BLaER1 (cell line): Measurements from ENCODE around the gene TMPO.
"Not testable (repeated sequence)": the region's sequence is repeated elsewhere in the genome, so short reads cannot be mapped to it uniquely, and the experiment has no call there.

Experiments
- H3K27ac ChIP-seq: shearing (Covaris generic); formaldehyde crosslinking; 2 replicates; pipeline ENCODE4 v1.8.1; 2022
- H3K27me3 ChIP-seq: shearing (Covaris generic); formaldehyde crosslinking; 2 replicates; pipeline ENCODE4 v1.8.1; 2022
- H3K36me3 ChIP-seq: shearing (Covaris generic); formaldehyde crosslinking; 2 replicates; pipeline ENCODE4 v1.8.1; 2022
- H3K4me1 ChIP-seq: shearing (Covaris generic); formaldehyde crosslinking; 2 replicates; pipeline ENCODE4 v1.8.1; 2022
- H3K4me2 ChIP-seq: shearing (Covaris generic); formaldehyde crosslinking; 2 replicates; pipeline ENCODE4 v1.8.1; 2022
- H3K4me3 ChIP-seq: shearing (Covaris generic); formaldehyde crosslinking; 2 replicates; pipeline ENCODE4 v1.8.1; 2022
- H3K9ac ChIP-seq: shearing (Covaris generic); formaldehyde crosslinking; 2 replicates; pipeline ENCODE4 v1.8.1; 2022
- H3K9me3 ChIP-seq: shearing (Covaris generic); formaldehyde crosslinking; 2 replicates; pipeline ENCODE4 v1.8.1; 2022
- H4K20me1 ChIP-seq: shearing (Covaris generic); formaldehyde crosslinking; 2 replicates; pipeline ENCODE4 v1.8.1; 2022
- Cebpa-rat ChIP-seq: shearing (Covaris generic); IDR thresholded peaks from 2 replicates; pipeline ENCODE4 v1.8.1; 2022

The TMPO gene

DNA sequence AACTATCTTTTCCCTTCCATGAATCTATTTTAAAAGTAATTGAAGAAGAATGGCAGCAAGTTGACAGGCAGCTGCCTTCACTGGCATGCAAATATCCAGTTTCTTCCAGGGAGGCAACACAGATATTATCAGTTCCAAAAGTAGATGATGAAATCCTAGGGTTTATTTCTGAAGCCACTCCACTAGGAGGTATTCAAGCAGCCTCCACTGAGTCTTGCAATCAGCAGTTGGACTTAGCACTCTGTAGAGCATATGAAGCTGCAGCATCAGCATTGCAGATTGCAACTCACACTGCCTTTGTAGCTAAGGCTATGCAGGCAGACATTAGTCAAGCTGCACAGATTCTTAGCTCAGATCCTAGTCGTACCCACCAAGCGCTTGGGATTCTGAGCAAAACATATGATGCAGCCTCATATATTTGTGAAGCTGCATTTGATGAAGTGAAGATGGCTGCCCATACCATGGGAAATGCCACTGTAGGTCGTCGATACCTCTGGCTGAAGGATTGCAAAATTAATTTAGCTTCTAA lies 18.4 kb downstream of the TMPO start:
- no peak overlapping the region for H3K4me3 ChIP-seq
- H3K27ac ChIP-seq: no peak overlapping the region
- peaks cover 97% of the 10 kb centered on the region for H3K36me3 ChIP-seq
- H3K4me1 ChIP-seq: no peaks in the 10 kb centered on the region
- TF ChIP-seq Cebpa-rat: no peak
- H3K9ac ChIP-seq: no peak overlapping the region
- H4K20me1 ChIP-seq: peaks cover 99% of the 10 kb centered on the region
- H3K9me3 ChIP-seq: no peaks in the 10 kb centered on the region
- H3K4me2 ChIP-seq: no peak overlapping the region
- H3K27me3 ChIP-seq: no peaks in the 10 kb centered on the region

GRCh38 chr12:98538031-98538430 lies 22.6 kb downstream of the TMPO start:
- no peak overlapping the region for H3K9ac ChIP-seq
- no peak overlapping the region for H3K4me2 ChIP-seq
- no peaks in the 10 kb centered on the region for H3K4me1 ChIP-seq
- H3K4me3 ChIP-seq: no peak overlapping the region
- TF ChIP-seq Cebpa-rat: no peak
- no peaks in the 10 kb centered on the region for H3K27me3 ChIP-seq
- H4K20me1 ChIP-seq: peaks cover 97% of the 10 kb centered on the region
- H3K36me3 ChIP-seq: peaks cover 99% of the 10 kb centered on the region
- H3K9me3 ChIP-seq: no peaks in the 10 kb centered on the region
- no peak overlapping the region for H3K27ac ChIP-seq

GRCh38 chr12:98543701-98544100 lies 28.3 kb downstream of the TMPO start:
- no peaks in the 10 kb centered on the region for H3K4me1 ChIP-seq
- H3K9ac ChIP-seq: no peak overlapping the region
- no peak overlapping the region for H3K4me3 ChIP-seq
- no peaks in the 10 kb centered on the region for H3K9me3 ChIP-seq
- peaks cover 93% of the 10 kb centered on the region for H3K36me3 ChIP-seq
- no peak for TF ChIP-seq Cebpa-rat
- H3K4me2 ChIP-seq: no peak overlapping the region
- no peaks in the 10 kb centered on the region for H3K27me3 ChIP-seq
- peaks cover 46% of the 10 kb centered on the region for H4K20me1 ChIP-seq
- no peak overlapping the region for H3K27ac ChIP-seq

DNA sequence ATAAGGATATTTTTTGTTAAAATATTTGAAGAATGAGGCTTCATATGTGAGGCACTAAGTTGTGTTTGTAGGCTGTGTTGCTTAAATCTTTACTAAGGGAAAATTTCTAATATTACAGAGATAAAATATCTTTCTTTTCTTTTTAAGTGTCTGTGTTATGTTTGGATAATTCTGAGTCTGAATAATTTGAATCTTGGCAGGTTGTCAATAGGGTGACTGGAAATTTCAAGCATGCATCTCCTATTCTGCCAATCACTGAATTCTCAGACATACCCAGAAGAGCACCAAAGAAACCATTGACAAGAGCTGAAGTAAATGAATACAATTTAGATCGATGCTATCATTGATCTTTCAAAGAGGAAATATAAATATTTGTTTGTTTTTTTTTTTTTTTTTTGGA lies 29.4 kb downstream of the TMPO start:
- Histone ChIP-seq H3K4me2 (no peak overlapping the region), H3K9ac (no peak overlapping the region), H4K20me1 (peaks cover 36% of the 10 kb centered on the region), H3K4me3 (no peak overlapping the region), H3K36me3 (peaks cover 92% of the 10 kb centered on the region), H3K27ac (no peak overlapping the region), H3K27me3 (no peaks in the 10 kb centered on the region), H3K9me3 (no peaks in the 10 kb centered on the region), H3K4me1 (no peaks in the 10 kb centered on the region)
- TF ChIP-seq Cebpa-rat: no peak

GRCh38 chr12:98549371-98550110 lies 34.2 kb downstream of the TMPO start:
- H3K4me3 ChIP-seq: no peak overlapping the region
- H3K27me3 ChIP-seq: no peaks in the 10 kb centered on the region
- no peak overlapping the region for H3K27ac ChIP-seq
- 0 out of 2 replicates have a peak, but pooled peaks cover 10% of the 10 kb centered on the region for H4K20me1 ChIP-seq
- no peak for TF ChIP-seq Cebpa-rat
- no peaks in the 10 kb centered on the region for H3K9me3 ChIP-seq
- no peak overlapping the region for H3K9ac ChIP-seq
- H3K4me2 ChIP-seq: no peak overlapping the region
- peaks cover 86% of the 10 kb centered on the region for H3K36me3 ChIP-seq
- H3K4me1 ChIP-seq: no peaks in the 10 kb centered on the region

- Histone ChIP-seq H3K27ac (no peak overlapping the region), H3K4me2 (no peak overlapping the region), H3K9ac (no peak overlapping the region), H3K4me1 (no peaks in the 10 kb centered on the region), H3K9me3 (no peaks in the 10 kb centered on the region), H3K27me3 (no peaks in the 10 kb centered on the region), H4K20me1 (0 out of 2 replicates have a peak, but pooled peaks cover 7% of the 10 kb centered on the region), H3K4me3 (no peak overlapping the region), H3K36me3 (peaks cover 64% of the 10 kb centered on the region)
- no peak for TF ChIP-seq Cebpa-rat
These were observed 36.4 kb downstream of the TMPO start for GRCh38 chr12:98551787-98552186.

DNA sequence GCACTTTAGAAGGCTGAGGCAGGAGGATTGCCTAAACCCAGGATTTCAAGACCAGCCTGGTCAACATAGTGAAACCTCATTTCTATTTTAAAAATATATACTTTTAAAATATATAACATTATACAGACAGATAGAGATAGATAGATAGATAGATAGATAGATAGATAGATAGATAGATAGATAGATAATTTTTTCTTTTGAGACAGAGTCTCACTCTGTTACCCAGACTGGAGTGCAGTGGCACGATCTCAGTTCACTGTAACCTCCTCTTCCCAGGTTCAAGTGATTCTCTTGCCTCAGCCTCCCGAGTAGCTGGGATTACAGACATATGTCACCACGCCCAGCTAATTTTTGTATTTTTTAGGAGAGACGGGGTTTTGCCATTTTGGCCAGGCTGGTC lies 42.7 kb downstream of the TMPO start:
- not testable (repeated sequence) for H3K4me2 ChIP-seq, H3K27me3 ChIP-seq, H3K4me1 ChIP-seq, H3K9ac ChIP-seq, H3K27ac ChIP-seq, H3K4me3 ChIP-seq, H3K36me3 ChIP-seq, H3K9me3 ChIP-seq, H4K20me1 ChIP-seq

GRCh38 chr12:98559666-98560065 lies 44.3 kb downstream of the TMPO start:
- Histone ChIP-seq H3K27ac (no peak overlapping the region), H3K4me3 (no peak overlapping the region), H4K20me1 (no peaks in the 10 kb centered on the region), H3K4me1 (no peaks in the 10 kb centered on the region), H3K4me2 (no peak overlapping the region), H3K36me3 (no peaks in the 10 kb centered on the region), H3K9me3 (peaks cover 8% of the 10 kb centered on the region), H3K9ac (no peak overlapping the region), H3K27me3 (no peaks in the 10 kb centered on the region)
- TF ChIP-seq Cebpa-rat: no peak

DNA sequence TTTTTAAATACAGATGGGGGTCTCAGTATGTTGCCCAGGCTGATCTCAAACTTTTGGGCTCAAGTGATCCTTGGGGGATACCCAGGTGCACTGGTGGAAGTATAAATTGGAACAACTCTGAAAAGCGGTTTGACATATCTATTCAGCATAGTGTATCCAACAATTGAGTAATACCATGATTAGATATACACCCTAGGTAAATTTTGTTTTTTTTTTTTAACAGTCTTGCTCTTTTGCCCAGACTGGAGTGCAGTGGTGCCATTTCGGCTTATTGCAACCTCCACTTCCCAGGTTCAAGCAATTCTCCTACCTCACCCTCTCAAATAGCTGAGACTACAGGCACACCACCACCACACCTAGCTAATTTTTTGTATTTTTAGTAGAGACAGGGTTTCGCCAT lies 46.5 kb downstream of the TMPO start:
- no peak overlapping the region for H3K27ac ChIP-seq
- H3K9me3 ChIP-seq: peaks cover 8% of the 10 kb centered on the region
- H3K4me1 ChIP-seq: no peaks in the 10 kb centered on the region
- H3K36me3 ChIP-seq: no peaks in the 10 kb centered on the region
- no peaks in the 10 kb centered on the region for H4K20me1 ChIP-seq
- no peak for TF ChIP-seq Cebpa-rat
- no peak overlapping the region for H3K4me3 ChIP-seq
- H3K27me3 ChIP-seq: no peaks in the 10 kb centered on the region
- H3K4me2 ChIP-seq: no peak overlapping the region
- H3K9ac ChIP-seq: no peak overlapping the region

GRCh38 chr12:98572010-98572409 lies 56.6 kb downstream of the TMPO start:
- TF ChIP-seq Cebpa-rat: no peak
- no peaks in the 10 kb centered on the region for H3K36me3 ChIP-seq
- no peaks in the 10 kb centered on the region for H4K20me1 ChIP-seq
- H3K9me3 ChIP-seq: no peaks in the 10 kb centered on the region
- no peaks in the 10 kb centered on the region for H3K27me3 ChIP-seq
- no peak overlapping the region for H3K4me3 ChIP-seq
- H3K9ac ChIP-seq: no peak overlapping the region
- no peaks in the 10 kb centered on the region for H3K4me1 ChIP-seq
- H3K27ac ChIP-seq: no peak overlapping the region
- no peak overlapping the region for H3K4me2 ChIP-seq

GRCh38 chr12:98574110-98574509 lies 58.7 kb downstream of the TMPO start:
- TF ChIP-seq Cebpa-rat: no peak
- H3K4me1 ChIP-seq: no peaks in the 10 kb centered on the region
- H3K9me3 ChIP-seq: no peaks in the 10 kb centered on the region
- no peak overlapping the region for H3K9ac ChIP-seq
- H3K4me2 ChIP-seq: no peak overlapping the region
- no peak overlapping the region for H3K27ac ChIP-seq
- H4K20me1 ChIP-seq: no peaks in the 10 kb centered on the region
- no peaks in the 10 kb centered on the region for H3K36me3 ChIP-seq
- no peaks in the 10 kb centered on the region for H3K27me3 ChIP-seq
- H3K4me3 ChIP-seq: no peak overlapping the region
